ENCODE measurements around the gene SMTN. TPM values are rescaled to one million over a fixed set of nuclear protein-coding genes. Genes with fewer than 3 reads are reported as not detected.

The SMTN gene
- total RNA-seq, 1 donor from 2014 or later: 47.2 TPM

DNA sequence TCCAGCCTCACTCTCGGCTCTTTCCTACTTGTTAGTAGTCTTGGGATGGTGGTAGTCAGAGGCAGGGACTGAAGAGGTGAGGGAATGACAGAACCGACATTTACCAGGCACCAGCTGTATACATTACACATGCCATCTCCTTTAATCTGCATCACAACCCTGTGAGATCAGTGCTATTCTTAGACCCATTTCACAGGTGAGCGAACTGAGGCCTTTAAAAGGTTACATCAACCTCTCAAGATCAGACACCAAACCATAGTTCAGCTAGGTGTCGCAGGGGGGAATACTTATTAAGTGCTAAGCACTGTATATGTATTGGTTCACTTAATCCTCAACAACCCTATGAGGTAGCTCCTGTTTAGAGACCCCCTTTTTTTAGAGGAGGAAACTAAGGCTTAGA, 53.6 kb downstream of the SMTN start:
- no peak overlapping the region for H3K27ac Mint-ChIP-seq (ENCODE audit: unreplicated experiment)
- H3K36me3 Mint-ChIP-seq (ENCODE audit: low read depth): no peaks in the 10 kb centered on the region
- no peaks in the 10 kb centered on the region for H3K9me3 Mint-ChIP-seq (ENCODE audit: low read depth)
- H3K4me1 Mint-ChIP-seq (ENCODE audit: low read depth): peaks cover 5% of the 10 kb centered on the region
- TF ChIP-seq, protein P1, sequence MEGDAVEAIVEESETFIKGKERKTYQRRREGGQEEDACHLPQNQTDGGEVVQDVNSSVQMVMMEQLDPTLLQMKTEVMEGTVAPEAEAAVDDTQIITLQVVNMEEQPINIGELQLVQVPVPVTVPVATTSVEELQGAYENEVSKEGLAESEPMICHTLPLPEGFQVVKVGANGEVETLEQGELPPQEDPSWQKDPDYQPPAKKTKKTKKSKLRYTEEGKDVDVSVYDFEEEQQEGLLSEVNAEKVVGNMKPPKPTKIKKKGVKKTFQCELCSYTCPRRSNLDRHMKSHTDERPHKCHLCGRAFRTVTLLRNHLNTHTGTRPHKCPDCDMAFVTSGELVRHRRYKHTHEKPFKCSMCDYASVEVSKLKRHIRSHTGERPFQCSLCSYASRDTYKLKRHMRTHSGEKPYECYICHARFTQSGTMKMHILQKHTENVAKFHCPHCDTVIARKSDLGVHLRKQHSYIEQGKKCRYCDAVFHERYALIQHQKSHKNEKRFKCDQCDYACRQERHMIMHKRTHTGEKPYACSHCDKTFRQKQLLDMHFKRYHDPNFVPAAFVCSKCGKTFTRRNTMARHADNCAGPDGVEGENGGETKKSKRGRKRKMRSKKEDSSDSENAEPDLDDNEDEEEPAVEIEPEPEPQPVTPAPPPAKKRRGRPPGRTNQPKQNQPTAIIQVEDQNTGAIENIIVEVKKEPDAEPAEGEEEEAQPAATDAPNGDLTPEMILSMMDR (IDR thresholded peaks at IDR 0.05): no peak
- H3K27me3 Mint-ChIP-seq (ENCODE audit: low read depth): peaks cover 9% of the 10 kb centered on the region
- H3K4me3 Mint-ChIP-seq (ENCODE audit: unreplicated experiment): no peak overlapping the region
- no peak for DNase-seq (ENCODE audit: low spot score)

DNA sequence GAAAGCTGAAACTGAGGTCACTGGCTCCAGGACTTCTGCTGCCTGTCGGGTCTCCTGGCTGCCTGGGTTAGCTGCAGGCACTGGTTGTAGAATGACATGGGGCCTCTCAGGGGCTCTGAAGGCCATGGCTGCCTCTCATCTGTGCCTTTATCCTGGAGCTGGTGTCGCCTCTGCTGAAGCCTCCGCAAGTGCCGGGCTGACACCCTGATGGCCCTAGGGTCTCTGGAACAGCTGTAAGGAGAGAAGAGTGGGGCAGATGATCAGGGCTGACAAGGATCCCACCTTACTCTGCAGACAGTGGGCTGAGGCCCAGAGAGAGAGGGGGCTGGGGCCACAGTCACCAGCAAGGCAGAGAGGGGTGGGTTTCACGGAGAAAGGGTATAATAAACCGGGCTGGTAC, 54.6 kb downstream of the SMTN start:
- Mint-ChIP-seq H3K4me3 (ENCODE audit: unreplicated experiment) (no peak overlapping the region), H3K27me3 (ENCODE audit: low read depth) (peaks cover 15% of the 10 kb centered on the region), H3K9me3 (ENCODE audit: low read depth) (no peaks in the 10 kb centered on the region), H3K4me1 (ENCODE audit: low read depth) (peaks cover 9% of the 10 kb centered on the region), H3K36me3 (ENCODE audit: low read depth) (no peaks in the 10 kb centered on the region), H3K27ac (ENCODE audit: unreplicated experiment) (no peak overlapping the region)
- TF ChIP-seq, protein P1 (IDR thresholded peaks at IDR 0.05): no peak
- no peak for DNase-seq (ENCODE audit: low spot score)

DNA sequence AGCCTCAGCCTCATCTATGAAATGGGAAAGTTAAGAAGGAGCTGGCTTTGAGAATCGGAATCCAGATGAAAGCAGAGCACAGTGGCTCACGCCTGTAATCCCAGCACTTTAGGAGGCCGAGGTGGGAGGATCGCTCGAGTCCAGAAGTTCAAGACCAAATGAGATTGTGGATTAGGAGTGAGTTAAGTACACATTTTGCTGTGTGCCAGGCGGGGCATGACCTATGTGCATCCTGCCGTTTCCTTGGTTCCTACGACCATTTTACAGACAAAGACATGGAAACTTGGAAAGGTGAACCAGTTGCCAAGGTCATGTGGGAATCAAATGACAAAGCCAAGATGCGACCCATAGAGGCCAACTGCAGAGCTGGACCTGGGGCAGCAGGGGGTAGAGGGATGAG, 55.0 kb downstream of the SMTN start:
- TF ChIP-seq, protein P1 (IDR thresholded peaks at IDR 0.05): no peak

DNA sequence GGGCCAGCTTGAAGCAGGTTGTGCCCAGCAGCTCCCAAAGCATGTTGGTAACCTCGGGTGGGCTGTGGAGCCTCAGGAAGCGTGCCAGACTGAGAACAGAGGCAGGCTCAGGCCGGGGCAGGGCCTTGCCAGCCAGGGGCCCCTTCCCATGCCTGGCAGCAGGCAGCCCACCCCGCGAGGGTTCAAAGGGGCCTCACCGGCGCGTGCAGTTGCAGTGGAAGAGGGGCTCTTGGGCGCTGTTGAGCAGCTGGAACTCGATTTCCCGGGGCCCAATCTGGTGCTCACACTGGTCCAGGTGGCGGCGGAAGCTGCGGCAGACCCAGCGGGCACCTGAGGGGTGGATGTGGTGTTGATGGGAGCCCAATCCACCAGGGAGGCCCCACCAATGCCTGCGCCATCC, 55.6 kb downstream of the SMTN start:
- Mint-ChIP-seq H3K36me3 (ENCODE audit: low read depth) (no peaks in the 10 kb centered on the region), H3K27me3 (ENCODE audit: low read depth) (peaks cover 15% of the 10 kb centered on the region), H3K9me3 (ENCODE audit: low read depth) (no peaks in the 10 kb centered on the region), H3K4me1 (ENCODE audit: low read depth) (peaks cover 6% of the 10 kb centered on the region), H3K27ac (ENCODE audit: unreplicated experiment) (no peak overlapping the region), H3K4me3 (ENCODE audit: unreplicated experiment) (no peak overlapping the region)
- DNase-seq (ENCODE audit: low spot score): no peak
- TF ChIP-seq, protein P1 (IDR thresholded peaks at IDR 0.05): no peak

More for the DNA sequence above, 55.0 kb downstream of the SMTN start:
- Mint-ChIP-seq H3K27ac (ENCODE audit: unreplicated experiment) (no peak overlapping the region), H3K27me3 (ENCODE audit: low read depth) (peaks cover 15% of the 10 kb centered on the region), H3K36me3 (ENCODE audit: low read depth) (no peaks in the 10 kb centered on the region), H3K4me3 (ENCODE audit: unreplicated experiment) (no peak overlapping the region), H3K4me1 (ENCODE audit: low read depth) (peaks cover 9% of the 10 kb centered on the region), H3K9me3 (ENCODE audit: low read depth) (no peaks in the 10 kb centered on the region)
- no peak for DNase-seq (ENCODE audit: low spot score)

- Mint-ChIP-seq H3K36me3 (ENCODE audit: low read depth) (no peaks in the 10 kb centered on the region), H3K27me3 (ENCODE audit: low read depth) (peaks cover 15% of the 10 kb centered on the region), H3K27ac (ENCODE audit: unreplicated experiment) (no peak overlapping the region), H3K4me3 (ENCODE audit: unreplicated experiment) (no peak overlapping the region), H3K4me1 (ENCODE audit: low read depth) (peaks cover 4% of the 10 kb centered on the region), H3K9me3 (ENCODE audit: low read depth) (no peaks in the 10 kb centered on the region)
- DNase-seq (ENCODE audit: low spot score): no peak
- TF ChIP-seq, protein P1 (IDR thresholded peaks at IDR 0.05): no peak
These were observed 56.6 kb downstream of the SMTN start for GRCh38 chr22:31137721-31138120.
